H1 (cell line): ENCODE results near the gene CDCA3. TPM values are rescaled to one million over a fixed set of nuclear protein-coding genes. Genes with fewer than 3 reads are reported as not detected.

Experiments used
- CTCF ChIA-PET: fragments of 300-600 bp; sonication (Branson Sonifier 250); formaldehyde crosslinking; loops from one replicate; lab custom pipeline; 2021; ENCODE audit not compliant: partially characterized antibody; lab: Charles Lee
- POLR2A ChIA-PET: fragments of 300-600 bp; sonication (Branson Sonifier 250); formaldehyde crosslinking; loops from one replicate; lab custom pipeline; 2021; ENCODE audit warnings: inconsistent platforms; ENCODE audit not compliant: partially characterized antibody; lab: Charles Lee
- DNase-seq, 2 experiments: peaks; one replicate each; pipeline versions ENCODE4 v3.0.0 to v3.0.0-alpha.2; 2010 to 2022; ENCODE audit warnings: low spot score in 2 of 2, low read depth in 1 of 2, mixed read lengths in 1 of 2
- FAIRE-seq: peaks from 2 replicates; lab custom pipeline; 2011; peaks lifted over from hg19 to GRCh38; lab: Jason Lieb, UNC
- H2AFZ ChIP-seq: 2 replicates; pipeline ENCODE4 v1.8.1; 2012; ENCODE audit warnings: low read length, inconsistent platforms
- H2AK5ac ChIP-seq: 2 replicates; pipeline ENCODE4 v1.6.1; 2013; ENCODE audit warnings: low read depth, low read length
- H2BK120ac ChIP-seq: replicated peaks from 2 replicates; pipeline ENCODE3; 2013; ENCODE audit warnings: low read depth, low read length, inconsistent platforms
- H2BK12ac ChIP-seq: 2 replicates; pipeline ENCODE4 v1.6.1; 2013; ENCODE audit warnings: low read depth, low read length
- H2BK15ac ChIP-seq: 2 replicates; pipeline ENCODE4 v1.6.1; 2013; ENCODE audit warnings: low read length
- H2BK20ac ChIP-seq: 2 replicates; pipeline ENCODE4 v1.6.1; 2013; ENCODE audit warnings: low read length
- H2BK5ac ChIP-seq: 2 replicates; pipeline ENCODE4 v1.6.1; 2013; ENCODE audit warnings: low read depth, low read length
- H3K14ac ChIP-seq: 2 replicates; pipeline ENCODE4 v1.6.1; 2013; ENCODE audit warnings: inconsistent platforms; ENCODE audit not compliant: insufficient read length
- H3K18ac ChIP-seq: 2 replicates; pipeline ENCODE4 v1.6.1; 2013; ENCODE audit warnings: low read length; ENCODE audit errors: extremely low read depth
- H3K23ac ChIP-seq: 2 replicates; pipeline ENCODE4 v1.6.1; 2013; ENCODE audit warnings: inconsistent platforms; ENCODE audit not compliant: insufficient read length
- H3K23me2 ChIP-seq: 2 replicates; pipeline ENCODE4 v1.6.1; 2013; ENCODE audit warnings: low read depth, low read length
- H3K27ac ChIP-seq: 2 replicates; pipeline ENCODE4 v1.6.1; 2011; ENCODE audit warnings: low read depth, low read length, inconsistent platforms
- H3K27me3 ChIP-seq, 4 experiments: replicated peaks in 1 of 4; 1 replicate in 1 of 4; 2 replicates in 3 of 4; pipeline versions ENCODE4 v1.6.1 to v1.8.1; 2011 to 2013; ENCODE audit warnings: low read length in 3 of 4, mild to moderate bottlenecking in 3 of 4, inconsistent platforms in 2 of 4, mixed read lengths in 2 of 4, moderate library complexity in 1 of 4; ENCODE audit not compliant: control insufficient read depth in 3 of 4, insufficient read depth in 3 of 4; ENCODE audit errors: extremely low read depth in 1 of 4
- H3K36me3 ChIP-seq, 4 experiments: 2 replicates each; pipeline versions ENCODE4 v1.6.1 to v1.8.1; 2011 to 2013; ENCODE audit warnings: mild to moderate bottlenecking in 4 of 4, low read length in 3 of 4, moderate library complexity in 2 of 4, control low read depth in 1 of 4, inconsistent platforms in 1 of 4; ENCODE audit not compliant: insufficient read depth in 4 of 4, control insufficient read depth in 2 of 4
- H3K4ac ChIP-seq: replicated peaks from 2 replicates; pipeline ENCODE3; 2013; ENCODE audit warnings: low read length, low read depth, mixed read lengths, inconsistent platforms; ENCODE audit not compliant: insufficient read length
- H3K4me1 ChIP-seq, 4 experiments: replicated peaks in 1 of 4; 1 replicate in 1 of 4; 2 replicates in 3 of 4; pipeline versions ENCODE4 v1.6.1 to v1.8.1; 2011 to 2013; ENCODE audit warnings: low read length in 3 of 4, inconsistent platforms in 2 of 4, mixed read lengths in 1 of 4; ENCODE audit not compliant: insufficient read depth in 4 of 4, control insufficient read depth in 3 of 4
- H3K4me2 ChIP-seq, 2 experiments: 2 replicates each; pipeline versions ENCODE4 v1.6.1 to v1.8.1; 2011 to 2013; ENCODE audit warnings: low read depth in 2 of 2, low read length in 2 of 2, control low read depth in 1 of 2, inconsistent platforms in 1 of 2, mild to moderate bottlenecking in 1 of 2; ENCODE audit not compliant: insufficient read depth in 1 of 2
- H3K4me3 ChIP-seq, 4 experiments: fragments of 200-600, 300-600 bp in 1 of 4; sonication (generic), shearing (Covaris generic), sonication (Bioruptor Twin) in 1 of 4; 2 replicates each; pipeline versions ENCODE4 v1.5.1 to v1.8.1; 2011 to 2016; ENCODE audit warnings: low read length in 4 of 4, low read depth in 3 of 4, control low read depth in 2 of 4, inconsistent platforms in 2 of 4, mild to moderate bottlenecking in 2 of 4, mixed read lengths in 1 of 4, moderate library complexity in 1 of 4; ENCODE audit not compliant: insufficient read depth in 2 of 4; ENCODE audit errors: extremely low read depth in 1 of 4
- H3K56ac ChIP-seq: replicated peaks from 2 replicates; pipeline ENCODE3; 2013; ENCODE audit warnings: low read depth, mild to moderate bottlenecking, mixed read lengths, low read length, inconsistent platforms; ENCODE audit not compliant: insufficient read length
- H3K79me1 ChIP-seq: 2 replicates; pipeline ENCODE4 v1.6.1; 2013; ENCODE audit warnings: low read depth, low read length, control low read depth
- H3K79me2 ChIP-seq, 2 experiments: 2 replicates each; pipeline versions ENCODE4 v1.6.1 to v1.8.1; 2012 to 2013; ENCODE audit warnings: low read length in 2 of 2, mild to moderate bottlenecking in 2 of 2, inconsistent platforms in 1 of 2; ENCODE audit not compliant: insufficient read depth in 2 of 2, control insufficient read depth in 1 of 2
- H3K9ac ChIP-seq, 4 experiments: replicated peaks in 1 of 4; 1 replicate in 1 of 4; 2 replicates in 3 of 4; pipeline versions ENCODE4 v1.6.1 to v1.8.1; 2011 to 2013; ENCODE audit warnings: low read depth in 3 of 4, low read length in 3 of 4, control low read depth in 2 of 4, mild to moderate bottlenecking in 2 of 4, moderate library complexity in 2 of 4, inconsistent platforms in 1 of 4; ENCODE audit errors: extremely low read depth in 1 of 4
- H3K9me3 ChIP-seq, 2 experiments: 2 replicates each; pipeline versions ENCODE4 v1.6.1 to v1.8.1; 2012 to 2013; ENCODE audit warnings: mild to moderate bottlenecking in 2 of 2, moderate library complexity in 2 of 2, control low read depth in 1 of 2, inconsistent platforms in 1 of 2, low read depth in 1 of 2, low read length in 1 of 2, mixed read lengths in 1 of 2; ENCODE audit not compliant: insufficient read depth in 2 of 2
- H4K20me1 ChIP-seq, 2 experiments: replicated peaks in 1 of 2; 2 replicates each; pipeline versions ENCODE3 to v1.8.1; 2011 to 2013; ENCODE audit warnings: inconsistent platforms in 2 of 2, low read length in 2 of 2, mild to moderate bottlenecking in 1 of 2; ENCODE audit not compliant: insufficient read depth in 2 of 2, control insufficient read depth in 1 of 2
- H4K5ac ChIP-seq: 2 replicates; pipeline ENCODE4 v1.6.1; 2013; ENCODE audit warnings: low read length, low read depth, mixed read lengths, inconsistent platforms; ENCODE audit not compliant: insufficient read length
- H4K8ac ChIP-seq: 2 replicates; pipeline ENCODE4 v1.8.0; 2013; ENCODE audit warnings: mild to moderate bottlenecking, moderate library complexity, low read length, inconsistent platforms; ENCODE audit not compliant: insufficient read depth; ENCODE audit errors: extremely low read depth
- H4K91ac ChIP-seq: replicated peaks from 2 replicates; pipeline ENCODE3; 2013; ENCODE audit warnings: low read length, mixed read lengths, inconsistent platforms; ENCODE audit not compliant: insufficient read length
- MAFK ChIP-seq: IDR thresholded peaks from 2 replicates; pipeline ENCODE4 v1.6.1; 2012; ENCODE audit warnings: low read depth, mild to moderate bottlenecking, improper control_type of control experiment, low read length
- RAD21 ChIP-seq, 2 experiments: IDR thresholded peaks in 1 of 2; conservative IDR thresholded peaks in 1 of 2; 2 replicates each; pipeline ENCODE4 v1.6.1; 2011; ENCODE audit warnings: low read depth in 2 of 2, low read length in 2 of 2, improper control_type of control experiment in 1 of 2, inconsistent platforms in 1 of 2, mild to moderate bottlenecking in 1 of 2, moderate library complexity in 1 of 2
- WGBS, 2 experiments: shearing (Covaris generic) in 1 of 2; methylation state at CpG; one replicate each; pipeline versions ENCODE4 v1.1.6 to v1.1.7; 2013 to 2015; ENCODE audit warnings: low lambda C conversion rate in 2 of 2, mixed read lengths in 2 of 2, inconsistent platforms in 1 of 2, low coverage in 1 of 2, missing lambda C conversion rate in 1 of 2; ENCODE audit not compliant: insufficient replicate concordance in 2 of 2, insufficient coverage in 1 of 2, insufficient read length in 1 of 2; ENCODE audit errors: extremely low coverage in 1 of 2, missing lambda C conversion rate in 1 of 2; 5-methylcytosine and 5-hydroxymethylcytosine counted together
- polyA plus RNA-seq, 7 experiments: library from polyadenylated mRNA; depleted of rRNA in 3 of 7; stranded (reverse) in 5 of 7; unstranded in 2 of 7; fragments of >200 nt in 5 of 7; fragments of 200-250 nt in 2 of 7; gene quantifications; 1 replicate in 5 of 7; 2 replicates in 1 of 7; 4 replicates in 1 of 7; pipeline versions ENCODE4 v1.2.1 to v1.2.3, GENCODE V29; 2011 to 2013; ENCODE audit warnings: missing spikeins in 2 of 7, mixed read lengths in 2 of 7
- total RNA-seq: library from RNA; stranded (reverse); fragmentation: NEBNext Ultra II Directional; extraction: Animal tissue kit (Norgen Biotek cat#: 25700); gene quantifications from 2 replicates; pipeline ENCODE4 v1.2.1, GENCODE V29; 2021

The CDCA3 gene
- total and polyA plus RNA-seq, 2 of the 8 experiments (the other 6 are each of a cell fraction or from before 2014, with no cell fraction given) = 47.7 to 71.2 TPM

DNA sequence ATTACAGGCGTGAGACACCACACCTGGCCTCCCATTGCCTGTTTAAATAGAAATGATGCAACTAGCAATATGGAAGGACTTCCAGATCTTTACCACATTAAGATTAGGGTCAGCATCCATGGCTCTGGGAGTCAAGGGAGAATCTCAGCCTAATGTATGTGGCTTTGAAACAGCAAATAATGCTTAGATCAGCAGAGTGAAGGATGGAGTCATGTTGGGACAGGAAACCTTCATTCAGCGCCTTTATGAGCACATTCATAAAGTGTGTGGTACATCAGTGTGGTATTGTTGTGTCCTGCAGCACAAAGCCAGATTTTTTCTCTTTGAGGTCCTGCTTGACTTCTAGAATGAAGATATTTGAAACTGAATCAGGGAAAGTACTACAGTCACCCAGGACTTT, 37.3 kb upstream of the CDCA3 start:
- H3K4me3 ChIP-seq = no peak overlapping the region
- no peak overlapping the region for H3K4me2 ChIP-seq
- peak; percentile 47; the same call in 1 of the 2 replicates for TF ChIP-seq MAFK
- no peak for TF ChIP-seq RAD21 (IDR thresholded peaks at IDR 0.05 in 1 of 2, conservative IDR thresholded peaks at IDR 0.05 in 1 of 2; ENCODE audit: low read depth in 2 of 2, low read length in 2 of 2)
- H2BK5ac ChIP-seq = peak overlapping the region; percentile 54; the same call in 1 of the 2 replicates
- DNase-seq (no peak), FAIRE-seq (no peak)
- H3K9me3 ChIP-seq = no peaks in the 10 kb centered on the region
- no peaks in the 10 kb centered on the region for H3K79me2 ChIP-seq
- ChIA-PET CTCF (interaction anchor here (0.6 to 2.3 kb wide), 2 partner anchors 16 to 190 kb away, joined by 3 to 18 read pairs; partner anchors contain the start of gene SPSB2), POLR2A (interaction anchor here (4.1 to 7.8 kb wide), 2 partner anchors 16 to 21 kb away, joined by 26 to 86 read pairs; partner anchors contain the start of genes SPSB2 and TPI1)
- H3K27ac ChIP-seq = no peak overlapping the region
- H3K56ac ChIP-seq = no peak overlapping the region
- H3K36me3 ChIP-seq = peaks cover 0 to 20% (median 1%) of the 10 kb centered on the region in 4 experiments; a peak in 4 of 8 replicates
- peak overlapping the region; percentile 98; the same call in 1 of the 2 replicates for H2BK12ac ChIP-seq
- H4K5ac ChIP-seq = no peak overlapping the region
- H3K4ac ChIP-seq = no peak overlapping the region
- H3K23ac ChIP-seq = no peak overlapping the region
- H4K8ac ChIP-seq = no peak overlapping the region
- peak overlapping the region; percentile 76 for H3K18ac ChIP-seq
- WGBS, 2 experiments = 95% methylated on average over 2 of the region's 2 CpGs; no CpG with 5 or more reads in 1 of the 2 experiments
- no peak overlapping the region for H2AFZ ChIP-seq
- H2BK20ac ChIP-seq = peak overlapping the region; percentile 62
- H3K27me3 ChIP-seq = no peaks in the 10 kb centered on the region
- no peak overlapping the region for H2BK120ac ChIP-seq
- no peaks in the 10 kb centered on the region for H4K20me1 ChIP-seq
- peak overlapping the region; percentile 100 for H2AK5ac ChIP-seq
- peaks cover 2 to 13% (median 8%) of the 10 kb centered on the region in 4 experiments; a peak in 6 of 7 replicates for H3K4me1 ChIP-seq
- no peak overlapping the region for H3K9ac ChIP-seq
- H4K91ac ChIP-seq = peak overlapping the region; percentile 1
- 0 out of 2 replicates have a peak overlapping the region, but pooled peaks have one; percentile 5 for H2BK15ac ChIP-seq
- no peaks in the 10 kb centered on the region for H3K79me1 ChIP-seq
- no peak overlapping the region for H3K14ac ChIP-seq
- H3K23me2 ChIP-seq = no peaks in the 10 kb centered on the region
